SK-N-SH treated with all-trans-retinoic acid at 6 μM for 48 hours (cell line): ENCODE data around the gene SMPD3.

Experiments used
- ARNTL ChIP-seq: fragments of 450-650 bp; formaldehyde crosslinking; IDR thresholded peaks from 2 replicates; pipeline ENCODE4 v1.5.0; 2020; ENCODE audit warnings: low read depth, mild to moderate bottlenecking, moderate library complexity, borderline replicate concordance
- ISL1 ChIP-seq: fragments of 250-450 bp; sonication (Bioruptor Pico); IDR thresholded peaks from 2 replicates; pipeline ENCODE4 v2.1.2; 2022; ENCODE audit warnings: mild to moderate bottlenecking, moderate library complexity
- ZC3H10 ChIP-seq: fragments of 250-450 bp; sonication (Bioruptor Pico); IDR thresholded peaks from 2 replicates; pipeline ENCODE4 v1.5.1; 2021; ENCODE audit warnings: mild to moderate bottlenecking, moderate library complexity
- ZFP30 ChIP-seq: fragments of 450-650 bp; formaldehyde crosslinking; IDR thresholded peaks from 2 replicates; pipeline ENCODE4 v1.5.0; 2022; ENCODE audit warnings: mild to moderate bottlenecking, moderate library complexity
- ZNF70 ChIP-seq: fragments of 450-650 bp; formaldehyde crosslinking; IDR thresholded peaks from 2 replicates; pipeline ENCODE4 v1.5.0; 2020; ENCODE audit warnings: mild to moderate bottlenecking, moderate library complexity
- TF ChIP-seq, protein P1 (sequence below): fragments of 250-450 bp; sonication (Bioruptor Pico); IDR thresholded peaks from 2 replicates; pipeline ENCODE4 v1.5.1; 2020; ENCODE audit warnings: low read depth, mild to moderate bottlenecking, moderate library complexity

DNA sequence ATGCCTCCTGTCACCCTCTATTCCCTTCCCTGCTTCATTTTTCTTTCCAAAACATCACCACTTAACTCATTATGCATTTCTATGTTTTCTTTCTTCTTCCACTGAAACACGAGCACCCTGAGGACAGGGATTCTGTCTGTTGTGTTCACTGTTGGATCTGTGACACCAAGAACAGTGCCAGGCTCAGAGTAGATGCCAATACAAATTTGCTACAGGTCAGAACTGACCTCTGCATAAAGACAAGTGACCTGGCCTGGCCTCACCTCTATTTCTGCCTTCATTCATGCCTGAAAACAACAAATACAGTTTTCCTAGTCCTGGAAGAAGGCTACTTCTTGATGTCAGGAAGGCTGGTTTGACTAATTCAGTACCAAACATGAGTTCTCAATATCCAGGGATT lies 45.1 kb downstream of the SMPD3 start:
- TF ChIP-seq ARNTL: no peak
- TF ChIP-seq, protein P1, sequence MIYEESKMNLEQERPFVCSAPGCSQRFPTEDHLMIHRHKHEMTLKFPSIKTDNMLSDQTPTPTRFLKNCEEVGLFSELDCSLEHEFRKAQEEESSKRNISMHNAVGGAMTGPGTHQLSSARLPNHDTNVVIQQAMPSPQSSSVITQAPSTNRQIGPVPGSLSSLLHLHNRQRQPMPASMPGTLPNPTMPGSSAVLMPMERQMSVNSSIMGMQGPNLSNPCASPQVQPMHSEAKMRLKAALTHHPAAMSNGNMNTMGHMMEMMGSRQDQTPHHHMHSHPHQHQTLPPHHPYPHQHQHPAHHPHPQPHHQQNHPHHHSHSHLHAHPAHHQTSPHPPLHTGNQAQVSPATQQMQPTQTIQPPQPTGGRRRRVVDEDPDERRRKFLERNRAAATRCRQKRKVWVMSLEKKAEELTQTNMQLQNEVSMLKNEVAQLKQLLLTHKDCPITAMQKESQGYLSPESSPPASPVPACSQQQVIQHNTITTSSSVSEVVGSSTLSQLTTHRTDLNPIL (CRISPR knock-in tag): no peak
- no peak for TF ChIP-seq ISL1 (CRISPR knock-in tag)
- no peak for TF ChIP-seq ZNF70 (CRISPR knock-in tag)
- TF ChIP-seq ZFP30 (CRISPR knock-in tag): no peak
- no peak for TF ChIP-seq ZC3H10 (CRISPR knock-in tag)
